Activated CD4-positive, alpha-beta T cell treated with anti-CD3 and anti-CD28 coated beads, Interleukin-2, amount 50 U/mL, for 24 hours (primary cell): Measurements from ENCODE around the gene TTLL6.

Source experiments
- DNase-seq, 2 donors: peaks; one replicate each; pipeline ENCODE4 v3.0.0-alpha.2; 2020; ENCODE audit warnings: low read depth in 1 of 2, low spot score in 1 of 2

TTLL6 gene

GRCh38 chr17:48761114-48761513 is 55.9 kb downstream of the TTLL6 start:
- no peak for DNase-seq

GRCh38 chr17:48760411-48760810 is 56.6 kb downstream of the TTLL6 start:
- DNase-seq = no peak

- DNase-seq = no peak
Observed at GRCh38 chr17:48759288-48759687, 57.7 kb downstream of the TTLL6 start.

GRCh38 chr17:48757524-48757961 is 59.5 kb downstream of the TTLL6 start:
- DNase-seq = no peak

- DNase-seq = no peak
Observed at GRCh38 chr17:48756830-48757251, 60.2 kb downstream of the TTLL6 start.

GRCh38 chr17:48755356-48755755 is 61.7 kb downstream of the TTLL6 start:
- no peak for DNase-seq

GRCh38 chr17:48754500-48755261 is 62.3 kb downstream of the TTLL6 start:
- no peak for DNase-seq

GRCh38 chr17:48753794-48754499 is 63.1 kb downstream of the TTLL6 start:
- DNase-seq = no peak

- DNase-seq = no peak
Observed at GRCh38 chr17:48752399-48753288, 64.4 kb downstream of the TTLL6 start.

GRCh38 chr17:48751733-48752398 is 65.2 kb downstream of the TTLL6 start:
- no peak for DNase-seq

GRCh38 chr17:48751172-48751571 is 65.9 kb downstream of the TTLL6 start:
- DNase-seq = no peak

- DNase-seq = no peak
Observed at GRCh38 chr17:48749621-48750553, 67.1 kb downstream of the TTLL6 start.

GRCh38 chr17:48748718-48749566 is 68.1 kb downstream of the TTLL6 start:
- DNase-seq = no peak

- DNase-seq = no peak
Observed at GRCh38 chr17:48747445-48748363, 69.3 kb downstream of the TTLL6 start.

GRCh38 chr17:48746916-48747444 is 70.0 kb downstream of the TTLL6 start:
- DNase-seq = no peak

GRCh38 chr17:48745381-48746275 is 71.4 kb downstream of the TTLL6 start:
- DNase-seq = no peak

- DNase-seq = no peak
Observed at GRCh38 chr17:48740537-48740936, 76.5 kb downstream of the TTLL6 start.
